HG02840 (cell line): ENCODE data around the gene TRIM72.
"Not testable (repeated sequence)": the region's sequence is repeated elsewhere in the genome, so short reads cannot be mapped to it uniquely, and the experiment has no call there.

Experiments used
- ATAC-seq: cut with Tn5 transposase; IDR thresholded peaks from one replicate; pipeline ENCODE4 v1.9.1; 2021; ENCODE audit warnings: mild to moderate bottlenecking, moderate library complexity, moderate number of reproducible peaks; ENCODE audit not compliant: unreplicated experiment, low FRiP score

The TRIM72 gene

DNA sequence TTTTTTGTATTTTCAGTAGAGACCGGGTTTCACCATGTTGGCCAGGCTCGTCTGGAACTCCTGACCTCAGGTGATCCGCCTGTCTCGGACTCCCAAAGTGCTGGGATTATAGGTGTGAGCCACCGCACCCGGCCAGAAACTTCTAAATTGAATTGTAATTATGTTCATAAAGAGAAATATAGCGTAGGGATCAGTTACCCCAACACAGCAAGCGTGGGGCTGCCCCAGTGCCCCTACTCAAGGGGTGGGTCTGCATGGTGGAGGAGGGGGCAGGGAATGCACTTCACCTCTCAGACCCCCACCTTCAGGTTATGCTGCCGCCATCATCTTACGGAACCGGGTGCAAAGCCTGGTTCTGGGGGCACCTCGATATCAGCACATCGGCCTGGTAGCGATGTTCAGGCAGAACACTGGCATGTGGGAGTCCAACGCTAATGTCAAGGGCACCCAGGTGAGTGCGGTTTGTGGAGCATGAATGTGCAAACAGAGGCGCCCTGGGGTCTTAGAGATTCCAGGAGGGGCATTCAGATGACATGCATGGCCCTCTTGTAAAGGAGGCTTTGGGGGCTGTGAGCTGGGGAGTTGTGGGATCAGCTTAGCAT, 63.8 kb downstream of the TRIM72 start:
- no peak for ATAC-seq

DNA sequence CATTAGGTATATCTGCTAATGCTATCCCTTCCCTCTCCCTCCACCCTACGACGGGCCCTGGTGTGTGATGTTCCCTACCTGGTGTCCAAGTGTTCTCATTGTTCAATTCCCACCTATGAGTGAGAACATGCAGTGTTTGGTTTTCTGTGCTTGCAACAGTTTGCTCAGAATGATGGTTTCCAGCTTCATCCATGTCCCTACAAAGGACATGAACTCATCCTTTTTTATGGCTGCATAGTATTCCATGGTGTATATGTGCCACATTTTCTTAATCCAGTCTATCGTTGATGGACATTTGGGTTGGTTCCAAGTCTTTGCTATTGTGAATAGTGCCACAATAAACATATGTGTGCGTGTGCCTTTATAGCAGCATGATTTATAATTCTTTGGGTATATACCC, 64.9 kb downstream of the TRIM72 start:
- not testable (repeated sequence) for ATAC-seq
